ENCODE measurements around the gene BOD1. TPM values are rescaled to one million over a fixed set of nuclear protein-coding genes. Genes with fewer than 3 reads are reported as not detected.

Gene BOD1
- total and polyA plus RNA-seq, 4 donors = 15.1 to 16.0 (median 15.6) TPM

DNA sequence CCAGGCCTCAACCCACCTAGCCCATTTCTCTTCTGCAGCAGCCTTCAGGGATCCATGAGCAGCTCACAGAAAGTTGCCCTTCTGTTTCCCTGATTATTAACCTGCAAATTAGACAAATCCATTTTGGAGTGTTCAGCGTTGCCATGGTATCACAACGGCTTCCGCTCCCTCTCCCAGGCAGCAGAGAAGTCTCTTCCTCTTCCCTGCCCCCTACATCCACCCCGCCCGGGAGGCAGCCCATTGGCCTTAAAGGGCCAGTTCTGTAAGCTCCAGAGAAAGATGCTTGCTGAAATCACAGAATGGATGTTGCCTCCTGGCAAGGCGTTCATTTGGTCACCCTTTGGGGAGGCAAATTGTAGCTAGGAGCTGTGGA is 47.7 kb upstream of the BOD1 start:
- TF ChIP-seq, protein P1, sequence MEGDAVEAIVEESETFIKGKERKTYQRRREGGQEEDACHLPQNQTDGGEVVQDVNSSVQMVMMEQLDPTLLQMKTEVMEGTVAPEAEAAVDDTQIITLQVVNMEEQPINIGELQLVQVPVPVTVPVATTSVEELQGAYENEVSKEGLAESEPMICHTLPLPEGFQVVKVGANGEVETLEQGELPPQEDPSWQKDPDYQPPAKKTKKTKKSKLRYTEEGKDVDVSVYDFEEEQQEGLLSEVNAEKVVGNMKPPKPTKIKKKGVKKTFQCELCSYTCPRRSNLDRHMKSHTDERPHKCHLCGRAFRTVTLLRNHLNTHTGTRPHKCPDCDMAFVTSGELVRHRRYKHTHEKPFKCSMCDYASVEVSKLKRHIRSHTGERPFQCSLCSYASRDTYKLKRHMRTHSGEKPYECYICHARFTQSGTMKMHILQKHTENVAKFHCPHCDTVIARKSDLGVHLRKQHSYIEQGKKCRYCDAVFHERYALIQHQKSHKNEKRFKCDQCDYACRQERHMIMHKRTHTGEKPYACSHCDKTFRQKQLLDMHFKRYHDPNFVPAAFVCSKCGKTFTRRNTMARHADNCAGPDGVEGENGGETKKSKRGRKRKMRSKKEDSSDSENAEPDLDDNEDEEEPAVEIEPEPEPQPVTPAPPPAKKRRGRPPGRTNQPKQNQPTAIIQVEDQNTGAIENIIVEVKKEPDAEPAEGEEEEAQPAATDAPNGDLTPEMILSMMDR (IDR thresholded peaks at IDR 0.05; ENCODE audit: low read depth, low read length, missing input control) = no peak
- TF ChIP-seq JUND (IDR thresholded peaks at IDR 0.05) (no peak), RAD21 (IDR thresholded peaks at IDR 0.05) (peak in 1 of 2 donors; percentile 21), HNF4G (IDR thresholded peaks at IDR 0.05) (no peak), SP1 (IDR thresholded peaks at IDR 0.05) (no peak)
- no peaks in the 10 kb centered on the region for H3K4me1 ChIP-seq (ENCODE audit: control insufficient read depth in 4 of 4, insufficient read depth in 4 of 4, low read length in 3 of 4)
- no peaks in the 10 kb centered on the region for H3K36me3 ChIP-seq (ENCODE audit: control insufficient read depth in 4 of 4, insufficient read depth in 3 of 4, low read depth in 1 of 4, low read length in 3 of 4)
- no peak overlapping the region for H3K4me3 ChIP-seq (ENCODE audit: low read depth in 1 of 3, low read length in 3 of 3)
- no peaks in the 10 kb centered on the region for H3K27me3 ChIP-seq (ENCODE audit: control insufficient read depth in 4 of 4, insufficient read depth in 4 of 4, low read length in 3 of 4)
- DNase-seq (ENCODE audit: low spot score) = no peak
- no peak overlapping the region for H3K9ac ChIP-seq (ENCODE audit: low read depth in 1 of 2, low read length in 2 of 2)
- H3K9me3 ChIP-seq (ENCODE audit: control insufficient read depth in 4 of 4, low read length in 3 of 4) = peaks cover 3 to 4% (median 3%) of the 10 kb centered on the region in 4 donors
- WGBS = 64% methylated on average over 6 of the region's 6 CpGs
- H3K27ac ChIP-seq (ENCODE audit: low read depth in 1 of 2, low read length in 2 of 2) = no peak overlapping the region

DNA sequence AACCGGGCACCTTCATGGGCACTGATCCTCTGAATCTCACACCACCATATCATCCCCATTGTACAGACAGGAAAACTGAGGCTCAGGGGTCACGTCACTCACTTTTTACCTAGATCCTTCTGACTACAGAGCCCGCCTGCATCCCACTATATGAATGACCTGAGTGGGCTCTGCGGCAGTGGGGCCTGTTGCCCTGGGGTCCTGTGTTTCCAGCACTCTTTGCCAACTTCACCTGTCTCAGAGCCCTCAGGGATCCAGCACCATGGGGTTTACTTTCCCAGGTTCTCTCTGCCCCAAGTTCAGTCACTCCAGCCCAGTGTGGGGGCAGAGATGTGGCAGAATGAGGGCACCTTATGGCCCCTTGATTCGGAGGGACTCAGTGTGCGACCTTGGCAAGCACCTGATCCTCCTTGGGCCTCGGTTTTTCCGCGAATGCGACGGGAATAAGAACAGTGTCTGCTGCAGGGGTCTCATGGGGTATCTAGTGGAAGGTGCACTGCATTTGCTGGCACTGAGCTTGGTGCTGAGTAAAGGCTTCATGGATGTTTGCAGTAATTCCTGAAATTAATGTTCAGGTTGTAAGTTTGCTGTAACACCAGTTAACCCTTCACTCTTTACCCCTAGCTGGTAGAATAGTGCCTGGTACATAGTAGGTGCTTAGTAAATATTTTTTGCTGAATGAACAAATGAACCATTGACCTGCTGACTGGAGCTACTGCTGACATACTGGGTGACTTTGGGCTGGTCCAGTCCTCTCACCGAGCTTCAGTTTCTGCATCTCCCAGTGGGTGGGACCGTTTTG is 47.1 kb upstream of the BOD1 start:
- Histone ChIP-seq H3K27me3 (ENCODE audit: control insufficient read depth in 4 of 4, insufficient read depth in 4 of 4, low read length in 3 of 4) (no peaks in the 10 kb centered on the region), H3K9ac (ENCODE audit: low read depth in 1 of 2, low read length in 2 of 2) (no peak overlapping the region), H3K27ac (ENCODE audit: low read depth in 1 of 2, low read length in 2 of 2) (no peak overlapping the region), H3K36me3 (ENCODE audit: control insufficient read depth in 4 of 4, insufficient read depth in 3 of 4, low read depth in 1 of 4, low read length in 3 of 4) (no peaks in the 10 kb centered on the region), H3K4me3 (ENCODE audit: low read depth in 1 of 3, low read length in 3 of 3) (no peak overlapping the region), H3K9me3 (ENCODE audit: control insufficient read depth in 4 of 4, low read length in 3 of 4) (peaks cover 3 to 10% (median 7%) of the 10 kb centered on the region in 4 donors), H3K4me1 (ENCODE audit: control insufficient read depth in 4 of 4, insufficient read depth in 4 of 4, low read length in 3 of 4) (no peaks in the 10 kb centered on the region)
- WGBS = 92% methylated on average over 13 of the region's 13 CpGs
- TF ChIP-seq, protein P2, sequence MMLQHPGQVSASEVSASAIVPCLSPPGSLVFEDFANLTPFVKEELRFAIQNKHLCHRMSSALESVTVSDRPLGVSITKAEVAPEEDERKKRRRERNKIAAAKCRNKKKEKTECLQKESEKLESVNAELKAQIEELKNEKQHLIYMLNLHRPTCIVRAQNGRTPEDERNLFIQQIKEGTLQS (IDR thresholded peaks at IDR 0.05) = no peak
- TF ChIP-seq, protein P3, sequence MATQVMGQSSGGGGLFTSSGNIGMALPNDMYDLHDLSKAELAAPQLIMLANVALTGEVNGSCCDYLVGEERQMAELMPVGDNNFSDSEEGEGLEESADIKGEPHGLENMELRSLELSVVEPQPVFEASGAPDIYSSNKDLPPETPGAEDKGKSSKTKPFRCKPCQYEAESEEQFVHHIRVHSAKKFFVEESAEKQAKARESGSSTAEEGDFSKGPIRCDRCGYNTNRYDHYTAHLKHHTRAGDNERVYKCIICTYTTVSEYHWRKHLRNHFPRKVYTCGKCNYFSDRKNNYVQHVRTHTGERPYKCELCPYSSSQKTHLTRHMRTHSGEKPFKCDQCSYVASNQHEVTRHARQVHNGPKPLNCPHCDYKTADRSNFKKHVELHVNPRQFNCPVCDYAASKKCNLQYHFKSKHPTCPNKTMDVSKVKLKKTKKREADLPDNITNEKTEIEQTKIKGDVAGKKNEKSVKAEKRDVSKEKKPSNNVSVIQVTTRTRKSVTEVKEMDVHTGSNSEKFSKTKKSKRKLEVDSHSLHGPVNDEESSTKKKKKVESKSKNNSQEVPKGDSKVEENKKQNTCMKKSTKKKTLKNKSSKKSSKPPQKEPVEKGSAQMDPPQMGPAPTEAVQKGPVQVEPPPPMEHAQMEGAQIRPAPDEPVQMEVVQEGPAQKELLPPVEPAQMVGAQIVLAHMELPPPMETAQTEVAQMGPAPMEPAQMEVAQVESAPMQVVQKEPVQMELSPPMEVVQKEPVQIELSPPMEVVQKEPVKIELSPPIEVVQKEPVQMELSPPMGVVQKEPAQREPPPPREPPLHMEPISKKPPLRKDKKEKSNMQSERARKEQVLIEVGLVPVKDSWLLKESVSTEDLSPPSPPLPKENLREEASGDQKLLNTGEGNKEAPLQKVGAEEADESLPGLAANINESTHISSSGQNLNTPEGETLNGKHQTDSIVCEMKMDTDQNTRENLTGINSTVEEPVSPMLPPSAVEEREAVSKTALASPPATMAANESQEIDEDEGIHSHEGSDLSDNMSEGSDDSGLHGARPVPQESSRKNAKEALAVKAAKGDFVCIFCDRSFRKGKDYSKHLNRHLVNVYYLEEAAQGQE (IDR thresholded peaks at IDR 0.05) = no peak
- TF ChIP-seq FOXA2 (IDR thresholded peaks at IDR 0.05) (no peak), HNF4G (IDR thresholded peaks at IDR 0.05) (no peak), YY1 (IDR thresholded peaks at IDR 0.05) (no peak), RXRA (IDR thresholded peaks at IDR 0.05) (no peak), HNF4A (conservative IDR thresholded peaks at IDR 0.05) (no peak)
- TF ChIP-seq, protein P1 (IDR thresholded peaks at IDR 0.05; ENCODE audit: low read depth, low read length, missing input control) = no peak
- no peak for DNase-seq (ENCODE audit: low spot score)

Measured in liver (tissue), 9 donors.